Measurements from ENCODE around the gene TNNT3.

Gene TNNT3

DNA sequence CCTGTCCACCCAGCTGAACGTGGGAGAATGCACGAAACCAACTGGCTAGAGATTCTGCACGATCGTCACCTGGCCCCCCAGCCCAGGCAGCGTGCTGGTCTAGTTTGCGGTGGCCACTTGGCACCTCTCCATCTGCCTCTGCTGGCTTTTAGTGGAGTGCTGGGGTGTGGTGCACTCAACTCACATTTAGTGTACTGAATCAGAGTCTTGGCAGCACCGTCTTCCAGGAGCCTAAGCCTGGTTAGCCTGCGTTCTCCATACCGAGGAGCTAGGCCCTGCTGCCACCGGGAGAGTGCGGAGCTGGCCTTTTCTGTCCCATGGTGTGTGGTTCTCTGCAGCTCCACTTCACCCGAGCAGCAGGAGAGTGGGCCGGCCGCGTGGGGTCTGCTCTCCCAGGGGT, 30.4 kb downstream of the TNNT3 start:
- no peak for DNase-seq (ENCODE audit: low read depth in 2 of 3, low spot score in 1 of 3)

DNA sequence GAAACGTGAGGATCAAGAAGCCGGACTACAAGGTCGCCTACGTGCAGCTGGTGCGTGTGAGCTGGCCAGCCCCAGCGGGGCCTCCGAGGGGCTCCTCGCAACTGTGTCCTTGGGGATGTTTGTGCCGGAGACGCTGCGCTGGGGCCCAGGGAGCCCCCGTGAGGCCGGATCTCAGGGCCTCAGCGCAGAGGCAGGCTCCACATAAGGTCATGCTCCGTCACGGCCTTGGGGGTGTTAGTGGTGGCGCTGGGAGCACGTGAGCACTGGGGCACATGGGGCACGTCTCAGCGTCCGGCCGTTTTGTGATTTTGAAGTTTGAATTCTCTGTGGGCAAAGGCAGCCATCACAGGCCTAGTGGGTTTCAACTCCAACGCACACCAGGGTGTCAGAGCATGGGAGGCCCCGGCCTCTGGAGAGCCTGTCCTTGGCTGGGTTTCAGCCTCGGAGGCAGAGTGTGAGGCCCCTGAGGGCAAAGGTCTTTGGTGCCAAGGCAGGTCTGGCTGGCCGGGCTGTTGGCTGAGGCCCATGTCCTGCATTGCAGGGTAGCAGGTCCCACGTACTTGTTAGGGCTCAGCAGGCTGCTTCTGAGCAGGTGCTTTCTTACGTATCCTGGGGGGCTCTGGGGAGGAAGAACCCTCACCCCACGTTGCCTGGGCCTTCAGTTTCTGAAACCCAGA, 33.4 kb downstream of the TNNT3 start:
- DNase-seq (ENCODE audit: low read depth in 2 of 3, low spot score in 1 of 3): no peak

DNA sequence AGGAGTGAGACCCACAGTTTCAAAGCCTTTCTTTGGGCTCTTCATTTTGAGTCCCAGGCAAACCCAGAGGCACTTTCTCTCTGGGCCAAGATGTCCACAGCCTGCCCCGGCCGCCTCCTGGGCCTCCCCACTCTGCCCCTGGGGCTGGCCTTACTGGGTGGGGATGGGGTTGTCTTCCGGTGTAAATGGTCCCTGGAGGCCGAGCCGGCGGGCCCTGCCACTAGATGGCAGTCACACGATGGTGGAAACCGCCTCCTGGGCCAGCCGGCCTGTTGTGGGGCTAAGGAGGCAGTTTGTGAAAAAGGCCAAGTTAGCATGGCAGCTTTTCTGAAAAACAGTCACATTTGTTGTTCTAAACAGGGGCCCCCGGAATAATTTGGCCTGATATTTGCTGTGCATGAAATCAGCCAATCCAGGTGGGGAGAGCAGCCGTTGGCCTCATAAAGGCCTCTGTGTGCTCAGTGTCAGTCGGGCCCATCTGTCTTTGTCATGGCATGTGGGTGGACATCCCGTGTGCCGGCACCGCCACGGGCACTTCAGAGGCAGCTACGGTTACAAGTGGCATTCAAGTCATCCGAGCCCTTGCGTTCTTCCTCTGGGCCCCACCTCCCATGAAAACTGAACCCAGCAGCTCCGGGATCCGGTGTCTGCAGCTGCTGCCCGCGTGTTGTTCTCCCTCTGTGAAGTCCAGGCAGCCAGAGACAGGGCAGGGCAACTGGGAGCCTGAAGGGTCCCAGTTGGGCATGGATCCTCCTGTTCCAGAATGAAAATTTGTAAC, 34.2 kb downstream of the TNNT3 start:
- no peak for DNase-seq (ENCODE audit: low read depth in 2 of 3, low spot score in 1 of 3)

DNA sequence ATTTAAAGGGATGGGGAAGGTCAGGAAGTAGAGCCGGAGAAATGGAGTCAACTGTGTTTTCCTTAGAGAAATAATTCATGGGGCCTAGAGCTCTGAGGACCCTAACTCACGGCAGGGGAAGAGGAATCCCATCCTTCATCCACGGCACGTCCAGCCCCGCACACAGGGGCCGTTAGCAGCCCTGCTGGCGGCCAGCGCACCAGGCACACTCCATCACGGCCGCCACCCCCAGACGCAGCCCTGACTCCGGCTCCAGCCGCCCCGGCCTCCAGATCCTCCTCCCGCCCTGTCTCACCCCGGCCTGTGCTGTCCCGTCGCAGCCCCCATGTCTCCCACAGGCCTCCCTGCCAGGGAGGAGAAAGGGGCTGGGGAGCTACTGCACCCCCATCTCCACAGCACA, 38.9 kb downstream of the TNNT3 start:
- no peak for DNase-seq (ENCODE audit: low read depth in 2 of 3, low spot score in 1 of 3)

DNA sequence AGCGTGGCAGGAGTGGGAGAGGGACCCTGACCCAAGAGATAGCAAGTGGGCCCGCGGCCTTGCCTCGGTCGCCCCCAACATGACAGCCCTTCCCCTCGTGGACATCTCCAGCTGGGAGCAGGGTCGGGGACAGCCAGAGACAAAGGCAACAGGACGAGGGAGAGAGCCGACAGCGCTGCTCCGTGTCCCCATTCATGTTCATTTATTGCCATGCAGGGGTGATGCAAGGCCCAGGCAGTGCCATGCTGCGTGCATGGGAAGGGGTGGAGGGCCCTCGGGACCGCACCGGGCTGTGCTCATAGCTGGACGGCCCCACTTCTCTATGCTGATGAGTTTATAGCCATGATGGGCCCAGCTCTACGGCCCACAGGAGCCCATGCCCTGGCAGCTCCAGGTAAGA, 40.3 kb downstream of the TNNT3 start:
- DNase-seq (ENCODE audit: low read depth in 2 of 3, low spot score in 1 of 3): no peak

DNA sequence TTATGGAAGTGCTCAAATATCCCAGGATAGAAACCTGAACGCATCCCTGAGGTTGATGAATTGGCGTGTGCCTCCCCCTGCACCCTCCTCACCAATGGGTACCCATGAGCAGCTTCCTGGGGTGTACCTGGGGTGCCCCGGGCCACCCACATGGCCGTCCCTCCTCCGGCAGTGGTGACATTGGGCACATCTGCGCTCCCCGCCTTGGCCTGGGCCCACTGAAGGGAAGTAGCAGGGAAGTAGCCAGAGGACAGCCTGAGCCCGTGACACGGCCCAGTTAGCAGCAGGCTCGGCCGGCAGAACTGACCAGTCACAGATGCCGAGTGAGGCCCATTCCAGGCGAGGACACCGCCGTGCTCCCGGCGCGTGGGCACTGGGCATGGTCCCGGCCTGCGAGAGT, 44.4 kb downstream of the TNNT3 start:
- DNase-seq (ENCODE audit: low read depth in 2 of 3, low spot score in 1 of 3): no peak

DNA sequence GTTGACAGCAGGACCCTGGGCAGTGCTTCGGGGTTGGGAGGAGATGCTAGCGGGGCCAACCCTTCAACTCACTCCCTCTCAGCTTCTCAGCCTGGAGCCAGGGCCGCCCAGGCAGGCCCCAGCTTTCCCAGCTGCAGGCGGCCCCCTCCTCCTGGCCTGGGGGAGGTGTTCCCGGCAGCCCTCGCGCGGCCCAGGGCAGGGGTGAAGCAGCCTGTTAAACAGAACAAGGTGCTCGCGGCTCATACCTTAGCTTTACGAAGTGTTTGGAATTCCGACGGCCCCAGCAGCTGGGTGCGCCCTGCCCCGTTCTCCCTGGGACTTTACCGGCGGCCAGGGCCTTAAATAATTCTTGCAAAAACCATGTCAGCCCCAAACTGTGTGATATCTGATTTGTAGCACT, 44.8 kb downstream of the TNNT3 start:
- DNase-seq (ENCODE audit: low read depth in 2 of 3, low spot score in 1 of 3): no peak

DNA sequence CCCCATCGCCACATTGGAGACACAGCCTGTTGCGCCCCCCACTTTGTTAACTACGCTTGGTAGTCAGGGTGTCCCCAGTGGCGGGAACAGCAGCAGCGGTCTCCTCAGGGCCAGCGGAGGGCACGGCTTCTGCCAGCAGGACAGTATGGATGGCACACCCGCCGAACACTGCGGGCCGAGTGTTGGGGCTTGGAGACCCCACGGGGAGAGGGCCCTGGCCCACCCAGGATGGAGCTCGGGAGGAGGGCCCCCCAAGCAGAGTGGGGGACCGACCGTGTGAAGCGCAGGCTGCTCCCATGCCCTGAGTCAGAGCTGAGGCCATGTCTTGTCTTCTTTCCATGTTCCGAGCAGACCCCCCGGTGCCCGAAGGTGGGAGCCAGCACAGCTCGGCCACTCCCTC, 45.5 kb downstream of the TNNT3 start:
- no peak for DNase-seq (ENCODE audit: low read depth in 2 of 3, low spot score in 1 of 3)

DNA sequence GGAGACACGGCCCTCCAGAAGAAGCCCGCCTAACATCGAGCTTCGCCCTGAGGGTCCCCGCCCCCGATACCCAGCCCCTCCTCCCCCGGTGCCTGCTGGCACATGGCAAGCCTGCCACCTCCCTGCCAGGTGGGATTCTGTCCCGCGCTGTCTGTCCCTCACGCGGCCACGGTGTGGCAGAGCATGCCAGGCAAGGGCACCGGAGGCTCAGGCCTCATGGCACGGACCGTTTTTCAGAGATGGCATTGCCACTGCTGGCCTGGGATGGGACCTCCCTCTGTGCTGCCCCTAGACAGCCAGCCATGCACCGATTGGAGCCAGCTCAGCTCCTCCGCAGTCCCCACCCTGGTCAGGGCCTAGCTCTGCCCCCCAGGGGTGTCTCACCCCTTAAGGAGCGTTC, 47.0 kb downstream of the TNNT3 start:
- no peak for DNase-seq (ENCODE audit: low read depth in 2 of 3, low spot score in 1 of 3)

DNA sequence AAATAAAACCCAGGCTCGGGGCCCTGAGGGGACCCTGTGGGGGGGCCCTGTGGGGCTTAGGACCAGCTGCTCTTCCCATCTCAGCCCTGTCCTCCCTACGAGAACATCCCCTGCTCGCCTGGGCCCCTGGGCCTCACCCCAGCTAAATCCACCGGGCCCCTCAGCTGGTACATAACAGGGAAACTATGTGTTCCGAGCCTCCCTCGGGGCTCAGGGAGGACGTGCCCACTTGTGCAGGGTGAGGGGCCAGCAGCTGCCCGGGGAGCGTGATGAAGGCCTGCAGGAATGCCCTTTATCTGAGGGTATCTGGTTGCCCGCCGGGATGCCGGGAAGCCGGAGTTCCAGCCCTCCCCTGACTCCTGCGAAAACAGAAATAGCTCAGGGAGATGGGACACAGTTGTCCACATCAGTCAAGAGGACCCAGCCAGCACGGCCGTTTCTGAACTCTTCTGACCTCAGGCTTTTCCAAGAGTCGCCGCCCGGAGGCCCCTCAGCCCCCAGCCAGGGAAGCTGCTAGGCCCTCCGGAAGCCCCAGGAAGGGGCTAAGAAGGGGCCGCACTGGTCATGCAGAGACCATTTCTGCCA, 48.2 kb downstream of the TNNT3 start:
- DNase-seq (ENCODE audit: low read depth in 2 of 3, low spot score in 1 of 3): no peak

DNA sequence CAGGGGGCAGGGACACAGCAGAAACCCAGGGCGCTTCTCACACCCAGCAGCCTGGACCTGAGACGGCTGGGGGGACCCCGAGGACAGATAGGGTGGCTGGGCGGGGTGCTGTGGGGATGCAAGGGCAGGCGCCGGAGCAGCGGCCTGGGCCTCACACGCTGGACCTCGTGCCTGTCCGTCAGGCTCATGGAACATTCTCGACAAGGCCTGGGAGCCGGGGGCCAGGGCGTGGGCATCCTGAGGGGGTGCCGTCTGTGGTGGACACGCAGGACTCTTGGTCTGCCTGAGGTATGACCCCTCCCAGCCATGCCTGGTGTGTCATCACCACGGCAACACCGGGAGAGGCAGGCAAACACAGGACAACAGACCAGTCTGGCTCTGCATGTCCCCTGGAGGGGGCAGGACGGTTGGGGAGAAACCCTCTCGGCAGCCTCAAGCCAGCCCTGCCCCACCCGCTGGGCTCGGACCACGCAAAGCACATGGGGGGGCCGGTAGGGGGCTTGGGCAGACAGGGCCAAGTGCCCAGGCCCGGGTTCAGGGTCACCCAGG, 49.0 kb downstream of the TNNT3 start:
- DNase-seq (ENCODE audit: low read depth in 2 of 3, low spot score in 1 of 3): no peak

DNA sequence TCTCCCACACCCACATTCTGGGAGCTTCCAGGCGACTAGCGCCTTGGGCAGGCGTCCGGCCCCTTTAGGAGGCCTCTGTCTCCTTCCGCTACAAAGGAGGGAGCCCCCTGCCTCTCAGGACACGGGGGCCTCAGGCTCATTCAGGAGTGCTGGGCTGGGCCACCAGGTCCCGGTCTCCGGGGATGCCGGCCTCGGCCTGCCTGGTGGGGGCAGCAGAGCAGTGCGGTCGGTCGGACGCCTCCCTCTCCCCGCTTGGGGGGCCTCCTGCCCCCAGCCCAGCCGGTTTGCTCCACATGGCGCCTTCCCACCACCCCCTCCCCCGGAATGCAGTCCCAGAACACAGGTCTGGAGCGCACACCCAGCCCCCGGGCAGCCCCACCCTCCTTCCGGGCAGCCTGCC, 49.5 kb downstream of the TNNT3 start:
- DNase-seq (ENCODE audit: low read depth in 2 of 3, low spot score in 1 of 3): no peak

DNA sequence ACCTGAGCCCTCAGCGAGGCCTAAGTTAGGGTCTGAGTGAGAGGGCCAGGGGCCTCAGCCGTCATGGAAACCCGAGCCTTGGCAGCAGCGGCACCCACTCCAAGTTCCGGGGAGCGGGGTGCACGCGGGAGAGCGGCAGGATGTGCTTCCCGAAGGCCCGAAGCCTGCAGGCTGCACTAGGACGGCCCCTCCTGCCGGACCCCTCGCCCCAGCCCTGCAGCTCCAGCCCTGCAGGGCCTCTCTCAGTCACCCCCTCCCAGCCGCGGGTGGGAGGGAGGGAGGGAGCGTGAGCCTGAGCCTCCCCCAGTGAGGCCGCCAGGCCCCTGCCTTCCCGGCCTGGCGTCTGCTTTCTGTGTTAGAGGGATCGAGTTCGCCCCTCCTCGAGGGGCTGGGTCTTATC, 50.3 kb downstream of the TNNT3 start:
- no peak for DNase-seq (ENCODE audit: low read depth in 2 of 3, low spot score in 1 of 3)

DNA sequence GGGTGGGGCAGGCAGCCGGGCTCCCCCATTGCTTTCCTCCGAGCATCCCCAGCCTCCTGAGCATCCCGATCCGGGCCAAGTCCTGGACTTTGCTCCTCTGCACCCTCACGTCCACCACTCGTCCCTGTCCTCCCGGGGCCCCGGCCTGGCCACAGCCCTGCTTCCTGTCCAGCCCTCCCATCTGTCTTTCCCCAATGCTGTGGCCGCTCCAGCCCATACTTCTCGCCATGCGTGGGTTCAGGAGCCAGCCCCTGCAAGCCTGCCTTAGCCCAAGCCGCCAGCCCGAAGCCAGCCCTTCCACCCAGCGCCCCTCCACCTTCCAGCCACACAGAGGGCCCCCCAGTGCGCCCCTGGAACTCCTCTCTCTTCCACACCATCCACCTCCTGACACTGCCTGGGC, 51.5 kb downstream of the TNNT3 start:
- no peak for DNase-seq (ENCODE audit: low read depth in 2 of 3, low spot score in 1 of 3)

DNA sequence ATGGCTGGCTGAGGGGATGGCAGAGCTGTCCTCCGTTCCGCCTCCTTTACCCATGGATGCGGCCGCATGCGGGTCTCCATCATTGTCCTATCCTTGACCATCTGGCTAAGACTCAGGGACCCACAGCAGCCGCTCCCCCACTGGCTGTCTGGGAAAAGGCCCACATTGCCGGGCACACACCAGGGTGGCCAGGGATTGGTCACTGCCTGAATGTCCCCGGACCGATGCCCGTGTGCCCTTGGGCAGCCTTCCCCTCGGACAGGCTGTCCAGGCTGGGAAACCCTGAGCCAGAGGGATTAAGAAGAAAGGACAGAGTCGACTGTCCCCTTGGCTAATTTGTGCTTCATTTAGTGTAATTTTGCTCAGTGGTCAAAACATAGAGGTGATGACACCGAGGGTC, 55.7 kb downstream of the TNNT3 start:
- no peak for DNase-seq (ENCODE audit: low read depth in 2 of 3, low spot score in 1 of 3)

DNA sequence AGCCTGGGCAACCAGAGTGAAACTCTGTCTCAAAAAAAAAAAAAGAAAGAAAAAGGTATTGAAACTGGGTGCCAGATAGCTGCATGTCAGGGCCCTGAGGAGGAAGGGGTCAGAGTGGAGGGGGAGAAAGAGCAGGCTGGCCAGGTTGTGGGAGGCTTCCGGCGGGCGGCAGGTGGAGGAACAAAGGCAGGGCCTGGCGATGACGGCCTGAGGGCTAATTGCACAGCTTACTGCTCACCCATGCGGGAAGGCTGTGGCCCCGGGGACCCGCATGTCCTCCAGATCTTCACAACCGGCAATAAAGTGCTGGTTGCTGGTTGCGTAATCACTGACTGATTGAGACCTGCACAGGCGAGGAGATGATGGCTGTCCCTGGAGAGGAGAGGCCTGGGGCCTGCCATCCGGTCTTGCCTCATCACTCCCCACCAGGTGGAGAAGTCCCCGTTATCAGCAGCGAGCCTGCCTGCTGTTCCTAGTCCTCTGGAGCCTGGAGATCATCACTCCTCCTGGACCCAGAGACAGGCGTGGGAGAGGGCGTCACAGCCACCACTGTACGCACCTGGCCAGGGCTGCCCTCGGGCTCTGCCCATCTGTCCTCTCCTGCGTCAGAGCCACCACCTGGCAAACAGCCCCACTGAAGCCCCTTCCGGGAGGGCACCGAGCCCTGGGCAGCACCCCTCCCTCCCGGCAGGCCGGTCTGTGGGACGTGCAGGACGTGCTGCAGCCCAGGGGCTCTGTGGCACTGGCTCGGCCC, 59.4 kb downstream of the TNNT3 start:
- no peak for DNase-seq (ENCODE audit: low read depth in 2 of 3, low spot score in 1 of 3)

DNA sequence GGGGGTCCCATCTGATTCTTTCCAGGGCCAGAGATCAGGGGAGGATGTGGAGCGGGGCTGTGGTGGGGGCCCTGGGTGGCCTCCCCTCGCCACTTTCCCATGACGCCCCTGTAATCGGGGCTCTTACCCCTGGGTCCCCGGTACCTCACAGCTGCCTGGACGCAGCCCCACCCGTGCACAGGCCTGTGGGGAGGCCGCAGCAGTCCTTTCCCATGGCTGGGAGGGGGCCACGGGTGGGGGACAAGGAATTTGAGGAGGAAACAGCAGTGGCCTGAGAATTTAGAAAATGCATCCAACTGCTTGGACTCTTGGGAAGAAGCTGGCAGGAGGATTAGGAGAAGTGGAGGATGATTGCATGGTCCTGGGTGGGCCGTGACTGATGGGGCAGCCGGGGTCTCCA, 60.1 kb downstream of the TNNT3 start:
- DNase-seq (ENCODE audit: low read depth in 2 of 3, low spot score in 1 of 3): no peak

DNA sequence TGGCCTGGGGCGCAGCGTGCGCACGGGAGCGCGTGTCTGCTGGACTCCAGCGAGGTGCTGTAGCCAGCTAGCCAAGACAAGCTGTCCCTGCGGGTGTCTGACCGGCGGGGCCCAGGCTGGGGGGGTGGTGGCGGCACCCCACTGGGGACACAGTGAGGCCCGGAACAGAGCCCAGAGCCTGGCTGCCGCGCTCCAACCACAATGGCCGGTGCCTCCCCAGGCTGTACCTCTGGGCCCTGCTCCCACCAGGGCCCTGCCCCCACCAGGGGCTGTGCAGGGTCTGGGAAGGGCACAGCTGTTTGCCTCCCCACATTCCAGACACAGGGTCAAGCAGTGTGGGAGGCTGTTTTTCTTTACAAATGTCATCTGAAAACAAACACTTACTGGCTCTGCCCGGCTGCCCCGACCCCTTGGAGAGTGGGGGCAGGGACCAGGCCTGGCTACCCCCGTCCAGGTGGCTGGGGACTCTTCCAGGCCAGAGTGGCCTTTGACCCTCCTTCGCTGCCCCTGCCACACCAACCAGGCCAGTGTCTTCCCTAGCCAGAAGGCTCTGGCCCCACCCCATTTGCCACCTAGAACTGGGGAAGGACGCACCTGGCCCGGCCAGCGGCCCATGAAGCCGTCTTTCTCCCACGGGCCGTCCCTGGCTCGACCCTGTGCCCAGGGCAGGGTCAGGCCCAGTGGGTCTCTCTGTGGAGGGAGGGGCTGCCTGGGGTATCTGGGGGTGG, 63.5 kb downstream of the TNNT3 start:
- DNase-seq (ENCODE audit: low read depth in 2 of 3, low spot score in 1 of 3): no peak

DNA sequence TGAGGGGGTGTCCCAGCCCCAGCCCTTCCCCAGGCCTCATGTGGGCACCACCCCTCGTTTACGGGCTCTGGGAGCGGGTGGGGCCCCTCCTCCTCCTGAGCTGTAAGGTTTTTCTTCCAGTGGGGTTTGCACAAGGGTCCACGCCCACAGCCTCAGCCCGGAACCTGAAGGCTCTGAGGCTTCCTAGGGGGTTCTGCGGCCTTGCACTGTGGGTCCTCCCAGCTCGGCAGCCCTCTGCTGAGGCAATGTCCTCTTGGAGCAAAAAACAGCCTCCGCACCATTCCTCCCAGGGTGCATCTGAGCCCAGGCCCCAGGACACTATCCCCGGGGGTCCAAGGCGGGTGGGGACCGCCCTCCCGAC, 64.1 kb downstream of the TNNT3 start:
- no peak for DNase-seq (ENCODE audit: low read depth in 2 of 3, low spot score in 1 of 3)

DNA sequence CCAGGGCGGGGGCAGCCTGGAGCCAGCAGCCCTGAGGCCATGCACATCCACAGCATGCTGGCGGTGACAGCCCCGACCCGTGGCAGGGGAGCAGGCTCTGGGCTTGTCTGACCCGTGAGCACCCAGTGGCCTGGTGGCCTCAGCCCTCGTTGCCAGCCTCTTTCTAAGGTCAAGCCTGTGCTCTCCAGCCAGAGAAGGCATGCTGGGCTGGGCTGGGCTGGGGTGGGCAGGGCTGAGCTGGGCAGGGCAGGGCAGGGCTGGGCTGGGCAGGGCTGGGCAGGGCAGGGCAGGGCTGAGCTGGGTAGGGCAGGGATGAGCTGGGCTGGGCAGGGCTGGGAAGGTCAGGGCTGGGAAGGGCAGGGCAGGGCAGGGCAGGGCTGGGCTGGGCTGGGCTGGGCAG, 67.5 kb downstream of the TNNT3 start:
- DNase-seq (ENCODE audit: low read depth in 2 of 3, low spot score in 1 of 3): no peak

DNA sequence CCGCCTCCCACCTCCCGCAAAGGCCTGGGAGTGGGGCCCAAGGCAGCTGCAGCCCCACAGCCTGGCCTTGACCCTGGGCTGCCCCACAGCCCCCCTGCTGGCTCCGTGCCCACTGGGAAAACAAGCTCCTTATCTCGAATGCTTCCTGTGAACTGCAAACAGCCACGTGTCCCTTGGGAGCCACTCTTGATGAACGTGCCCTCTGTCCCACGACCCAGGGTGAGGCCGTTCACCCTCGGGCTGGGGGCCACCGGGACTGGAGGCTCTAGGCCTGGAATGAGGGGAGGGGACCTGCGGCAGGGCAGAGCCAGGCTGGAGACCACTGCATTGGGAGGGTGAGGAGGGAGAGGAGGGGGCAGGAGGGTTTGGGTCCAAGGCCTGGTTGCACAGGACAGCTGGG, 68.7 kb downstream of the TNNT3 start:
- DNase-seq (ENCODE audit: low read depth in 2 of 3, low spot score in 1 of 3): no peak

Measured in stimulated activated CD4-positive, alpha-beta T cell treated with anti-CD3 and anti-CD28 coated beads, Interleukin-12 subunit alpha, Interleukin-12 subunit beta, amount 100 ng/mL, for 48 hours (primary cell).